GM18526 (cell line): ENCODE results near the gene H6PD.
A peak's percentile ranks its signal among the peaks of the same experiment; 100 is the strongest.

Source experiments
- POLR2A ChIP-seq: IDR thresholded peaks from 3 replicates; pipeline ENCODE4 v1.6.1; 2011; ENCODE audit not compliant: insufficient read length; ENCODE audit errors: extremely low read depth

Gene H6PD

GRCh38 chr1:9234223-9235095 lies at the start of gene H6PD:
Gene H6PD, plus strand, starts transcription at chr1:9234774. Its CDS starts 10,161 bp downstream, at chr1:9244935.
- TF ChIP-seq POLR2A = peak; percentile 96

GRCh38 chr1:9186082-9186859 lies 48.3 kb upstream of the H6PD start:
- no peak for TF ChIP-seq POLR2A

- no peak for TF ChIP-seq POLR2A
Measured at GRCh38 chr1:9187004-9187403, 47.6 kb upstream of the H6PD start.

GRCh38 chr1:9190234-9190633 lies 44.3 kb upstream of the H6PD start:
- no peak for TF ChIP-seq POLR2A

- no peak for TF ChIP-seq POLR2A
Measured at GRCh38 chr1:9191231-9191630, 43.3 kb upstream of the H6PD start.

GRCh38 chr1:9192578-9193232 lies 41.9 kb upstream of the H6PD start:
- TF ChIP-seq POLR2A = no peak

- TF ChIP-seq POLR2A = no peak
Measured at GRCh38 chr1:9193233-9193625, 41.3 kb upstream of the H6PD start.

GRCh38 chr1:9194024-9194423 lies 40.5 kb upstream of the H6PD start:
- TF ChIP-seq POLR2A = no peak

GRCh38 chr1:9195651-9196050 lies 38.9 kb upstream of the H6PD start:
- no peak for TF ChIP-seq POLR2A

- TF ChIP-seq POLR2A = no peak
Measured at GRCh38 chr1:9196129-9197040, 38.2 kb upstream of the H6PD start.

GRCh38 chr1:9197186-9198099 lies 37.1 kb upstream of the H6PD start:
- no peak for TF ChIP-seq POLR2A

- TF ChIP-seq POLR2A = no peak
Measured at GRCh38 chr1:9198538-9199361, 35.8 kb upstream of the H6PD start.

GRCh38 chr1:9200441-9200840 lies 34.1 kb upstream of the H6PD start:
- no peak for TF ChIP-seq POLR2A
